ENCODE data around the gene PRELID3B.

The PRELID3B gene

GRCh38 chr20:59042151-59042795, at the start of gene PRELID3B:
TSS of gene PRELID3B (minus strand) at chr20:59042786. CDS start at chr20:59042730, 56 bp downstream.
- H3K4me3 ChIP-seq (ENCODE audit: low read depth, low read length), result peak within 1 kb of the TSS; percentile 71
- in situ Hi-C loops (cut with HindIII; ENCODE audit: low sequenced_read_pairs), result no loop called here
- no peak for DNase-seq (ENCODE audit: low read depth, low spot score)
- no peak for TF ChIP-seq CTCF (IDR thresholded peaks at IDR 0.05; ENCODE audit: low read depth, low read length)

GRCh38 chr20:59087829-59088433, 45.3 kb upstream of the PRELID3B start:
- TF ChIP-seq CTCF (IDR thresholded peaks at IDR 0.05; ENCODE audit: low read depth, low read length), result peak; percentile 89
- peak; percentile 50 for DNase-seq (ENCODE audit: low read depth, low spot score)
- no peak overlapping the region for H3K4me3 ChIP-seq (ENCODE audit: low read depth, low read length)
- in situ Hi-C loops (cut with HindIII; ENCODE audit: low sequenced_read_pairs), result no loop called here

GRCh38 chr20:59086923-59087322, 44.3 kb upstream of the PRELID3B start:
- DNase-seq (ENCODE audit: low read depth, low spot score), result no peak
- no peak overlapping the region for H3K4me3 ChIP-seq (ENCODE audit: low read depth, low read length)
- in situ Hi-C loops (cut with HindIII; ENCODE audit: low sequenced_read_pairs), result no loop called here
- TF ChIP-seq CTCF (IDR thresholded peaks at IDR 0.05; ENCODE audit: low read depth, low read length), result no peak

- no peak for TF ChIP-seq CTCF (IDR thresholded peaks at IDR 0.05; ENCODE audit: low read depth, low read length)
- in situ Hi-C loops (cut with HindIII; ENCODE audit: low sequenced_read_pairs), result no loop called here
- H3K4me3 ChIP-seq (ENCODE audit: low read depth, low read length), result no peak overlapping the region
- DNase-seq (ENCODE audit: low read depth, low spot score), result no peak
These were observed 41.7 kb upstream of the PRELID3B start for GRCh38 chr20:59084041-59084850.

GRCh38 chr20:59082981-59083380, 40.4 kb upstream of the PRELID3B start:
- in situ Hi-C loops (cut with HindIII; ENCODE audit: low sequenced_read_pairs), result no loop called here
- DNase-seq (ENCODE audit: low read depth, low spot score), result no peak
- no peak for TF ChIP-seq CTCF (IDR thresholded peaks at IDR 0.05; ENCODE audit: low read depth, low read length)
- no peak overlapping the region for H3K4me3 ChIP-seq (ENCODE audit: low read depth, low read length)

- in situ Hi-C loops (cut with HindIII; ENCODE audit: low sequenced_read_pairs), result no loop called here
- no peak for DNase-seq (ENCODE audit: low read depth, low spot score)
- no peak overlapping the region for H3K4me3 ChIP-seq (ENCODE audit: low read depth, low read length)
- peak; percentile 35 for TF ChIP-seq CTCF (IDR thresholded peaks at IDR 0.05; ENCODE audit: low read depth, low read length)
These were observed 39.6 kb upstream of the PRELID3B start for GRCh38 chr20:59082077-59082740.

Data from astrocyte of the spinal cord (primary cell).